ENCODE results near the gene PSMA4.
"Not testable (repeated sequence)": the region's sequence is repeated elsewhere in the genome, so short reads cannot be mapped to it uniquely, and the experiment has no call there.

PSMA4 gene

DNA sequence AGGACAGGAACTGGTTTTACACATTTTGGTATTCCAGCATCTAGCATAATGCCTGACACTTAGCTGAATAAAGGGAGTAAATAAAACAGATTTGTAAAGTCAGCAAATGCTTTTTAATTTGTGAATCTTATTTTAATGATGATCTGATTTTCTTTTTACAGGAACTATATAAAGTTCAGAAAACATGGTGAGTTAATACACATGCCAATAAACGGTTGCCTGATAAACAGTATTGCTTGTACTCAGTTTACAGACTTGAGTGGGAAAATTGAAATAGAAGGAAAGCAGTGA is 1.4 kb downstream of the PSMA4 start:
- H3K36me3 Mint-ChIP-seq (ENCODE audit: low read depth): peaks cover 39% of the 10 kb centered on the region
- TF ChIP-seq, protein P1, sequence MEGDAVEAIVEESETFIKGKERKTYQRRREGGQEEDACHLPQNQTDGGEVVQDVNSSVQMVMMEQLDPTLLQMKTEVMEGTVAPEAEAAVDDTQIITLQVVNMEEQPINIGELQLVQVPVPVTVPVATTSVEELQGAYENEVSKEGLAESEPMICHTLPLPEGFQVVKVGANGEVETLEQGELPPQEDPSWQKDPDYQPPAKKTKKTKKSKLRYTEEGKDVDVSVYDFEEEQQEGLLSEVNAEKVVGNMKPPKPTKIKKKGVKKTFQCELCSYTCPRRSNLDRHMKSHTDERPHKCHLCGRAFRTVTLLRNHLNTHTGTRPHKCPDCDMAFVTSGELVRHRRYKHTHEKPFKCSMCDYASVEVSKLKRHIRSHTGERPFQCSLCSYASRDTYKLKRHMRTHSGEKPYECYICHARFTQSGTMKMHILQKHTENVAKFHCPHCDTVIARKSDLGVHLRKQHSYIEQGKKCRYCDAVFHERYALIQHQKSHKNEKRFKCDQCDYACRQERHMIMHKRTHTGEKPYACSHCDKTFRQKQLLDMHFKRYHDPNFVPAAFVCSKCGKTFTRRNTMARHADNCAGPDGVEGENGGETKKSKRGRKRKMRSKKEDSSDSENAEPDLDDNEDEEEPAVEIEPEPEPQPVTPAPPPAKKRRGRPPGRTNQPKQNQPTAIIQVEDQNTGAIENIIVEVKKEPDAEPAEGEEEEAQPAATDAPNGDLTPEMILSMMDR (IDR thresholded peaks at IDR 0.05; ENCODE audit: unreplicated experiment in 3 of 3): no peak
- no peaks in the 10 kb centered on the region for H3K9me3 Mint-ChIP-seq
- peaks cover 30% of the 10 kb centered on the region for H3K4me1 Mint-ChIP-seq
- no peaks in the 10 kb centered on the region for H3K27me3 Mint-ChIP-seq (ENCODE audit: low read depth)
- H3K4me3 Mint-ChIP-seq: peak overlapping the region; percentile 93 to 100 (median 97)
- H3K27ac Mint-ChIP-seq: peak overlapping the region; percentile 96 to 99 (median 99)

DNA sequence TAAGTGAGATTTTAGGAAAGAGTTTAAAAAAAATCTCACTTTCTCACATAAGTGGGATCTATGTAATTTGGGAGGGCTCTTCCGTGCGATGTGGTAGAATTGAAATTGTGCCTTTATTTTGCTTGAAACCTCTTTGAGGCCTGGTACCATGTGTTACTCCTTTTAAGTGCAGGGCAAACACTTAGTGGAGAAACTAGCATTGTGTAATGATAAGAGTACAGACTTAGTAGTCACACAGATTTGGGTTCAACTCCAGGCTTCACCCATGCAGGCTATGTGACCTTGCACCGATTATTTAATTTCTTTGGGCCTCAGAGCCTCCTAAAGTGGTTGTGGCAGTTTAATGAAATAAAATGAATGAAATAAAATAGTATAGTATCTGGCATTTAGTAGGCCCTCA is 2.4 kb downstream of the PSMA4 start:
- no peak overlapping the region for H3K27ac Mint-ChIP-seq
- H3K4me1 Mint-ChIP-seq: peaks cover 27% of the 10 kb centered on the region
- H3K27me3 Mint-ChIP-seq (ENCODE audit: low read depth): no peaks in the 10 kb centered on the region
- H3K4me3 Mint-ChIP-seq: peak overlapping the region; percentile 71 to 86 (median 81)
- peaks cover 47% of the 10 kb centered on the region for H3K36me3 Mint-ChIP-seq (ENCODE audit: low read depth)
- TF ChIP-seq, protein P1 (IDR thresholded peaks at IDR 0.05; ENCODE audit: unreplicated experiment in 3 of 3): no peak
- no peaks in the 10 kb centered on the region for H3K9me3 Mint-ChIP-seq

DNA sequence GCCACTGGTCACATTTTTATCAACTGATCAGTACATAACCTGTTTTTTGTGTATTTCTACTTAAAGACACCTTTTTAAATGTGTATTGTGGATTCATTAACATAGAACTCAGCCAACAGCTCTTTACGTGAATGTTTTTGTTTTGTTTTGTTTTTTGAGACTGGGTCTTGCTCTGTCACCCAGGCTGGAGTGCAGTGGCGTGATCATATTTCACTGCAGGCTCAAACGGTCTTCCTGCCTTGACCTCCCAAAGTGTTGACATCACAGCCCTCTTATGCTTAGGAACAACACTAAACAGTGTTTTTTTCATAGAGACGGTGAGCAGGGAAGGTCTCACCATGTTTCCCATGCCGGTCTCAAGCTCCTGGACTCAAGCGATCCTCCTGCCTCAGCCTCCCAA is 9.9 kb downstream of the PSMA4 start:
- H3K27me3 Mint-ChIP-seq (ENCODE audit: low read depth): no peaks in the 10 kb centered on the region
- no peak overlapping the region for H3K4me3 Mint-ChIP-seq
- H3K4me1 Mint-ChIP-seq: no peaks in the 10 kb centered on the region
- no peak overlapping the region for H3K27ac Mint-ChIP-seq
- peaks cover 39% of the 10 kb centered on the region for H3K36me3 Mint-ChIP-seq (ENCODE audit: low read depth)
- TF ChIP-seq, protein P1 (IDR thresholded peaks at IDR 0.05; ENCODE audit: unreplicated experiment in 3 of 3): no peak
- no peaks in the 10 kb centered on the region for H3K9me3 Mint-ChIP-seq

DNA sequence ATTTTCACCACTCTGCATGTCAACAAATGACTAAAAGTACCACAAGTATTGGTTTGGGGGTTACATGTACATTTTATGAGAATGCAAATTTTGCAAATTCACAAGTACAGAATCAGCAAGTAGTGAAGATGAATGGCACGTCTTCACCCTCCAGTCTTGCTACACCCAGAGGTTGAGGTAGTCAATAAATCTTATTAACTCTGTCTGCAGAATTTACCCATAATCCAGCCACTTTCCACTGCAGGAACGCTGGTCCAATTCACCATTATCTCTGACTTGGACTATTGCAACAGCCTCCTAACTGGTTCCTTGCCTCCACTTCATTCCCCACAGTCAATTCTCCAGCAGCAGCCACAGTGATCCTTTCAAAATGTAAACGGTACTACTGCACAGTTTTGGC is 10.6 kb downstream of the PSMA4 start:
- Mint-ChIP-seq H3K36me3 (ENCODE audit: low read depth) (peaks cover 33% of the 10 kb centered on the region), H3K4me3 (no peak overlapping the region), H3K4me1 (no peaks in the 10 kb centered on the region), H3K9me3 (no peaks in the 10 kb centered on the region), H3K27ac (no peak overlapping the region), H3K27me3 (ENCODE audit: low read depth) (no peaks in the 10 kb centered on the region)
- TF ChIP-seq, protein P1 (IDR thresholded peaks at IDR 0.05; ENCODE audit: unreplicated experiment in 3 of 3): no peak

DNA sequence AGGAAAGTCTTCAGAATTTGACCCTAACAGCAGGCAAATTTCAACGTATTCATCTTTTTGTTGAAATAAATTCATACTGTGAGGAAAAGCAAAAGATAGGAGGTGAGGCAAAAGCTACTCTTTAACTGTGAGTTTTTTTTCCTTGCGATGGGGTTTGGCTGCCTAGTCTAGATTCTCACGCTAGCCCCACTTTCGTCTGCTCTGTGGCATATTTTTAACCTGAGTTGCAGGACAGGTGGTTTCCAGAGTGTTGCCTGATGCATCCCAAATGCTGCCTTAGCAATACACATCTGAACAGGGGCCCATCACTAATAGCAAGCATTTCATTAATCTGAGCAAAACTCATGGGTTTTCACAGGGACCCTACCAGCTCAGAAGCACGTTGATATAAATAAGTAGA is 11.7 kb downstream of the PSMA4 start:
- Mint-ChIP-seq H3K9me3 (no peaks in the 10 kb centered on the region), H3K27ac (no peak overlapping the region), H3K27me3 (ENCODE audit: low read depth) (peaks cover 2% of the 10 kb centered on the region), H3K4me1 (no peaks in the 10 kb centered on the region), H3K4me3 (no peak overlapping the region), H3K36me3 (ENCODE audit: low read depth) (peaks cover 22% of the 10 kb centered on the region)
- TF ChIP-seq, protein P1 (IDR thresholded peaks at IDR 0.05; ENCODE audit: unreplicated experiment in 3 of 3): no peak

DNA sequence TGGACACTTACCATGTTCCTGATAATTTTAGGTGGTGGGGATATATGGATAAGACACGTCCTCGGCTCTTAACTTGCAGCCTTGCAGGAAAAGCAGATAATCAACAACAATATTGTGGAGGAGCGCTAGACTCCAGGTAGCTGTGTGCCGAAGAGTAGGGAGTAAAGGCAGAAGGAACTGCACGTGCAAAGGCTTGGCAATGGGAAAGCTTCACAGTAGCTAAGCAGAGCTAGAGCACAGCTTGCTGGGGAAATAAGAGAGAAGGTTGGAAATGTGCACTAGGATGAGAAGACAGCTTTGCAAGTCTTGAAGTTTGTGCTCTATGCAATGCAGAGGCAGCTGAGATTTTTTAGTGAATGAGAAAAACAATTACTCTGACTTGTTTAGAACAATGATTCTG is 12.4 kb downstream of the PSMA4 start:
- Mint-ChIP-seq H3K4me3 (no peak overlapping the region), H3K9me3 (no peaks in the 10 kb centered on the region), H3K36me3 (ENCODE audit: low read depth) (peaks cover 16% of the 10 kb centered on the region), H3K27me3 (ENCODE audit: low read depth) (peaks cover 4% of the 10 kb centered on the region), H3K27ac (no peak overlapping the region), H3K4me1 (no peaks in the 10 kb centered on the region)
- TF ChIP-seq, protein P1 (IDR thresholded peaks at IDR 0.05; ENCODE audit: unreplicated experiment in 3 of 3): no peak

DNA sequence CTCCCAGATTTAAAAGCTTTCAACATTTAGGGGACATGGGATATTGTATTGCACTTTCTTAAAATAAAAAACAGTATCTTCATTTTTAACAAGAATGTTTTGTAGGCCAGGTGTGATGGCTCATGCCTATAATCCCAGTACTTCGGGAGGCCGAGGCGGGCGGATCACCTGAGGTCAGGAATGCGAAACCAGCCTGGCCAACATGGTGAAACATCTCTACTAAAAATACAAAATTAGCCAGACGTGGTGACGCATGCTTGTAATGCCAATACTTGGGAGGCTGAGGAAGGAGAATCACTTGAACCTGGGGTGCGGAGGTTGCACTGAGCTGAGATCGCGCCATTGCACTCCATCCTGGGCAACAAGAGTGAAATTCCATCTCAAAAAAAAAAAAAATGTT is 20.0 kb downstream of the PSMA4 start:
- peaks cover 18% of the 10 kb centered on the region for H3K27me3 Mint-ChIP-seq (ENCODE audit: low read depth)
- not testable (repeated sequence) for H3K4me1 Mint-ChIP-seq; H3K27ac Mint-ChIP-seq; H3K36me3 Mint-ChIP-seq (ENCODE audit: low read depth); H3K4me3 Mint-ChIP-seq; H3K9me3 Mint-ChIP-seq

Measured in nephron (organoid).